Measurements from ENCODE around the gene FEZ2. TPM values are rescaled to one million over a fixed set of nuclear protein-coding genes. Genes with fewer than 3 reads are reported as not detected.

Gene FEZ2
- polyA plus RNA-seq, 3 donors = 8.2 to 54.1 (median 35.4) TPM

GRCh38 chr2:36544638-36545338, 53.2 kb downstream of the FEZ2 start:
- H3K27ac ChIP-seq (ENCODE audit: low read depth, low read length) = no peak overlapping the region
- 90 to 92% (median 92%) methylated on average over 6 of the region's 6 CpGs for WGBS, 3 donors

- 66 to 84% (median 68%) methylated on average over 4 of the region's 4 CpGs for WGBS, 3 donors
- H3K27ac ChIP-seq (ENCODE audit: low read depth, low read length) = no peak overlapping the region
Observed at GRCh38 chr2:36541891-36542595, 55.9 kb downstream of the FEZ2 start.

GRCh38 chr2:36540986-36541754, 56.8 kb downstream of the FEZ2 start:
- 81 to 88% (median 87%) methylated on average over 11 of the region's 11 CpGs for WGBS, 3 donors
- no peak overlapping the region for H3K27ac ChIP-seq (ENCODE audit: low read depth, low read length)

- no peak overlapping the region for H3K27ac ChIP-seq (ENCODE audit: low read depth, low read length)
- WGBS, 3 donors = 95 to 96% (median 95%) methylated on average over 7 of the region's 7 CpGs
Observed at GRCh38 chr2:36539631-36540030, 58.3 kb downstream of the FEZ2 start.

- no peak overlapping the region for H3K27ac ChIP-seq (ENCODE audit: low read depth, low read length)
- 58 to 79% (median 71%) methylated on average over 5 of the region's 5 CpGs for WGBS, 3 donors
Observed at GRCh38 chr2:36538335-36538734, 59.6 kb downstream of the FEZ2 start.

- WGBS, 3 donors = 66 to 80% (median 76%) methylated on average over 3 of the region's 3 CpGs
- H3K27ac ChIP-seq (ENCODE audit: low read depth, low read length) = no peak overlapping the region
Observed at GRCh38 chr2:36536776-36537175, 61.2 kb downstream of the FEZ2 start.

- H3K27ac ChIP-seq (ENCODE audit: low read depth, low read length) = no peak overlapping the region
- WGBS, 3 donors = 77 to 94% (median 94%) methylated on average over 2 of the region's 2 CpGs
Observed at GRCh38 chr2:36535099-36535498, 62.9 kb downstream of the FEZ2 start.

- H3K27ac ChIP-seq (ENCODE audit: low read depth, low read length) = no peak overlapping the region
Observed at GRCh38 chr2:36534275-36534799, 63.6 kb downstream of the FEZ2 start.

- H3K27ac ChIP-seq (ENCODE audit: low read depth, low read length) = no peak overlapping the region
- 44 to 74% (median 45%) methylated on average over 3 of the region's 3 CpGs for WGBS, 3 donors
Observed at GRCh38 chr2:36530983-36531354, 67.0 kb downstream of the FEZ2 start.

GRCh38 chr2:36530178-36530982, 67.6 kb downstream of the FEZ2 start:
- WGBS, 3 donors = 76 to 88% (median 83%) methylated on average over 9 of the region's 9 CpGs
- H3K27ac ChIP-seq (ENCODE audit: low read depth, low read length) = no peak overlapping the region

GRCh38 chr2:36528766-36529392, 69.1 kb downstream of the FEZ2 start:
- no peak overlapping the region for H3K27ac ChIP-seq (ENCODE audit: low read depth, low read length)
- 81 to 95% (median 93%) methylated on average over 7 of the region's 7 CpGs for WGBS, 3 donors

- WGBS, 3 donors = 83 to 93% (median 89%) methylated on average over 4 of the region's 4 CpGs
- no peak overlapping the region for H3K27ac ChIP-seq (ENCODE audit: low read depth, low read length)
Observed at GRCh38 chr2:36528274-36528673, 69.7 kb downstream of the FEZ2 start.

DNA sequence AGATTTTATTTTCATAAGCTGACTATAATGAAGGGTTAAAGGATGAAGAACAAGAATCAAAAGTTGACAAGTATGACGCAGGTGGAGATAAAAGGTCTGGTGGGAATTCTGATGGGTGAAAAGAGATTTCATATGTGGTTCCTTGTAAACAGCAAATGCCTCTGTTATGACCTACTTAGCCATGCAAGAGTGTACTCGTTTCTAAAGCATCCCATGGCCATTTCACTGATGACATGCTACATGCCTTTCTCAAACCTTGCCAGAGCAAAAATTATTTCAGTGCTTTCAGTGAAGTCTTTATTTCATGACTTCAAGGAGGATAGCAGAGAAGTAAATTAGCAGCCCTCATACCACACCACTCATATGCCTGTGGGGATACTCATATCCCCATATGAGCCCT, 71.7 kb downstream of the FEZ2 start:
- 64 to 80% (median 78%) methylated on average over 2 of the region's 2 CpGs for WGBS, 3 donors

DNA sequence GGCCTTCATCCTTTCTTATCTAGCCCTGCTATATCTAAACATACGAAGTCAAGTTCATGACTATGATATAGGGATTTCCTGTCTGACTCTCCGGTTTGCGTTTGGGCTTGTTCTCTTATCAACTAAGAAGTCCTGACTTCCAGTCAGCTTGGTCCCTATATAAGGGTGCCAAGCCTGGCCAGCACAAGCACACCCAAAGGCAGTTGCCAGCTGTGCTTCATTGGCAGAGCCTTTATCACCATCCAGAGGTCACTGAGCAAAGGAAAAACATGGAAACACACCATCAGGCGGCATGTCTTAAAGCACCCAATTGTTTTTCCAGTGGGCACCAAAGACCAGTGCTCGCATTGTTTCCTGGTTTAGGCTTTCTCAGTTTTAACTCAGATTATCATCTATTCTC, 72.7 kb downstream of the FEZ2 start:
- 79 to 95% (median 91%) methylated on average over 5 of the region's 5 CpGs for WGBS, 3 donors

More for the DNA sequence above, 71.7 kb downstream of the FEZ2 start:
- H3K27ac ChIP-seq (ENCODE audit: low read depth, low read length) = no peak overlapping the region

DNA sequence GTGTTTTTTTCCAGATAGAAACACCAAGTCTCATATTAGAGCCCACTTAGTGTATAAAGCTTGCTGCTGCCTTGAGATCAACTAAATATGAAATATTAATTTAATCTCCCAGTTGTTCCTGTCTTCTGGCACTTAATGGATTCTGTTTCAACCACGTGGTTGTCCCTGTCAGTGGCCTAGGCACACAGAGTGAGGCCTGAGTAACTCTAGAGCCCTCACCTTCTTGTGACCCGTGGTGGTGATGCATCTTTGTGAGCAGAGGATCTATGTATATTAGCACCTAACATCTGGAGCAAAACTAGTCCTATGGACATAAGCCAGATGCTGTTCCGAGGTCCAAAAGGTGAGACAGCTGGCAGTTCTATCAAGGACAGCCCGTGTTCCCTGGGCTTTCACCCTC, 74.8 kb downstream of the FEZ2 start:
- no peak overlapping the region for H3K27ac ChIP-seq (ENCODE audit: low read depth, low read length)
- 64 to 78% (median 74%) methylated on average over 4 of the region's 4 CpGs for WGBS, 3 donors

More for the DNA sequence above, 72.7 kb downstream of the FEZ2 start:
- no peak overlapping the region for H3K27ac ChIP-seq (ENCODE audit: low read depth, low read length)

DNA sequence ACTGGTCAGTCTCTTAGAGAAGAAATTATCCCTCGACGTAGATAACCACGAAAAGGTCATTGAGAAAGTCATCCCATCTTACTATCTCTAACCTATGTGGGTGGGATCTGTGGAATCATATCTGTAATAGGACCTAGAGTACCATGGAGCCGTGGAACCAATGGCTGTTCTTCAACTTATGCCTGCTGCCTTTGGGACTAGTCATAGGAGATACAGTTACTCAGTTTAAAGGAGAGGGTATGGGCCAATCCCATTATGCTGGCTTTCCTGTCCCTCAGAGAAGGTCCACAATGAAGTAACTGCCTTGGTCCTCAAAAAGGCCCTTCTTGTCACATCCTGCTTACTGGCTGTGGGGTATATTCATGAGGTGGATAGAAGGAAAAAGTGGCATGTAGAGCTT, 77.5 kb downstream of the FEZ2 start:
- H3K27ac ChIP-seq (ENCODE audit: low read depth, low read length) = no peak overlapping the region
- 83 to 93% (median 88%) methylated on average over 4 of the region's 4 CpGs for WGBS, 3 donors

DNA sequence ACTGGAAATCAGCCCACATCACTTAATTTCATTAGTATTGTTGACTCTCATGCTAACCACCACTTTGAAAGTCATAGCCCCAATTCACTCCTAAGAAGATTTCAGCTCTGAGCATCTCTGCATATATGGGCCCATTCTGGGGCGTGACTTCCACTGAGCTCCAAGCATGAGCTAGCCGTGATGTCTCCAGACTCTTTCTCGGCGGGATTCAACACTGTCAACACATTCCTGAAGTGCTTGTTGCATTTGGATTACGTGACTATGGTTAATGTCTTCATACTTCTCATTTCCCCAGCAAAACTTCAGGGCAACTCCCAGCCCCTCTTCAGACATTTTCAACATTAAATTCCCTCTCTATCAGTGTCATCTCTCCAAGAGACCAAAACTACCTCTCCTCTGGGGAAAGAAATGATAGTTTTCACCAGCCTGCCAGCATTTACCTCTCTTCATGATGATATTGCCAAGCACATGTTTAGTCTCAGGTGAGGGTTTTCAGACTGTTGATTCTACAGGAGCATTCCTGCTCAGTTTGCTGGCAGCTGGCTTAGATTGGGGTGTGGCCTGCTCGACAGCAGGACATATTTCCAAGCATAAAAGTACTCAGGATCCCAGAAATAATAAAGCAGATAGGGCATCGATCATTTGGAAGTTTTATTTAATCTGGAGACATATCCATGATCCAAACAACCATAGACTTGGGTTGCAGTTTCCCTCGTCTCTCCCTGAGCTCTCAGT, 81.7 kb downstream of the FEZ2 start:
- 80 to 85% (median 84%) methylated on average over 8 of the region's 8 CpGs for WGBS, 3 donors
- H3K27ac ChIP-seq (ENCODE audit: low read depth, low read length) = no peak overlapping the region
